NCI-H748 treated with DMSO at 0.1 percent for 48 hours (cell line): Measurements from ENCODE around the gene IGDCC3.
A peak's percentile ranks its signal among the peaks of the same experiment; 100 is the strongest.

Experiments
- DNase-seq: peaks from one replicate; lab custom pipeline; 2025; lab: John Stamatoyannopoulos, UW

IGDCC3 gene

DNA sequence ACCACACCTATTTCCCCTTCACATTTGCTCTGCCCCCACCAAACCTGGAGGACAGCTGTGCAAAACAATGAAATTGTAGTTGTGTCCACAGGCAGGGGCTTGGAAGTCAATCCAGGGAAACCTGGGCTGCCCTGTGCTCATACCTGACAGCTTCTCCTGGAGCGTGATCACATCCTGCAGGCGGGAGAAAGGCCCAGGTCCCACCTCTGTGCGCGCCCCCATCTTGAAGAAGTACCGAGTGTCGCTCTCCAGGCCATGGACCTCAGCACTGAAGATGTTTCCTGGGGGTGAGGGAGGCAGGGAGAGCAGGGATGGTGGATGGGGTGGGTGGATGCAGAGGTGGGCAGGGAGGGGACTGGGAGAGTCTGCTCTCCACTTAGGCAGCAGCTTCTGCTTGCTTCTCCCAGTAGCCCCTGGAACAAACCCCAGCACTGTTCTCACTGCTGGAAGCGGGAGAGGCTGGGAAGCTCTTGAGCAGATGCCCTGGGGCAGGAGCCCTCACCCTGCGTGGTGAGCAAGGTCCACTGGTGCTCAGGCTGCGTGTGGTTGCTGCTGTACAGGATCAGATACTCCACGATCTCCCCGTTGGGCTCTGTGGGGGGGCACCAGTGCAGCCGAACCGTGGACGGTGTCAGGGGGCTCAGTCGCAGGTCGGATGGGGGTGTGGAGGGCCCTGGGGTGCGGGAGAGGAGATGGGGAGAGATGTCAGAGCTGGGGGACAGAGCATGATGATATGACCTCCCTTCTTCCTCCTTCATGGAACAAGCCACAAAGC lies 10.7 kb upstream of the IGDCC3 start:
- DNase-seq, result no peak

DNA sequence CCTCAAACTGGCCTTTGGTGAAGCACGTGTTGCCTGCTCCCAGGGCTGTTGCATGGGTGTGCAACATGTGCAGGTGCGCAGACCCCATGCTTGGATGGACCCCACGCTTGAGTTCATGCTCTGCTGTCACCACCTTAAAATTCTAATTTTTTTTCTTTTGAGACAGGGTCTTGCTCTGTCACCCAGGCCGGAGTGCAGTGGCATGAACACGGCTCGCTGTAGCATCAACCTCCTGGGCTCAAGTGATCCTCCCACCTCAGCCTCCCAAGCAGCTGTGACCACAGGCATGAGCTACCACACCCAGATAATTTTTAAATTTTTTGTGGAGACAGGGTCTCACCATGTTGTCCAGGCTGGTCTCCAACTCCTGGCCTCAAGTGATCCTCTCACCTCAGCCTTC lies 9.1 kb upstream of the IGDCC3 start:
- no peak for DNase-seq

DNA sequence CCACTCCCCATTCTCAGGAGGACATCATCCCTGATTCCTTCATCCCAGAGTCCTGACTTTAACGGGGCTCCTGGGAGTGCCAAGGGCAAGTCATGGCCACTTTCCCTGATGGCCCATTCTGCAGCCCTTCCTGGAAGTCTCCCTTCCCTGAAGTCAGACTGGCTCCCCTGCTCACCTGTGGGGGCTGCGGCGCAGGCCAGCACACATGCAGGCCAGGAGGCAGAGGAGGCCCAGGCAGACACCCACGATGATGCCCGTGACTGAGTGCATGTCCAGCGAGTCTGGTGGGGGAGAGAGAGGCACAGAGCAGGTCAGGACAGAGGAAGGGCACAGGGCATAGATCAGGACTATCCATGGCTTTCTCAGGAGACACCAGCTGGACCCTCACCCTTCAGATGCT lies 8.6 kb upstream of the IGDCC3 start:
- DNase-seq, result no peak

DNA sequence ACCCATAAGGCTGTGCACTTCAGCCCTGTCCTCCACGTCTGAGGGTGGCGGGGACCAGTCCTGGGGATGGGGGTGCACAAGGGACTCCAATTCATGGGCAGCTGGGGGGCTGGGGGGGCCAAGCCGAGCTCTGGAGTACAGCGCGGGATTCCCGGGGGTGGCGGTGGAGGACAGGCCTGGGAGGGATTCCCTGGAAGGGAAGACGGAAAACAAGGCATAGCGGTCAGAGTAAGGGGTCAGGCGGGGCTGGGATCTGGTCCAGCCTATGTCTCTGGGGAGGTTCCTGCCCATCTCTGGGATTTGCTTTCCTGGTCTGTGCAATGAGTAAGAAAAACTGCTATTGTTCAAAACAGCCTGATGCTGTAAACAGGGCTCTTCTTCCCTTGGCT lies 8.1 kb upstream of the IGDCC3 start:
- DNase-seq, result no peak

DNA sequence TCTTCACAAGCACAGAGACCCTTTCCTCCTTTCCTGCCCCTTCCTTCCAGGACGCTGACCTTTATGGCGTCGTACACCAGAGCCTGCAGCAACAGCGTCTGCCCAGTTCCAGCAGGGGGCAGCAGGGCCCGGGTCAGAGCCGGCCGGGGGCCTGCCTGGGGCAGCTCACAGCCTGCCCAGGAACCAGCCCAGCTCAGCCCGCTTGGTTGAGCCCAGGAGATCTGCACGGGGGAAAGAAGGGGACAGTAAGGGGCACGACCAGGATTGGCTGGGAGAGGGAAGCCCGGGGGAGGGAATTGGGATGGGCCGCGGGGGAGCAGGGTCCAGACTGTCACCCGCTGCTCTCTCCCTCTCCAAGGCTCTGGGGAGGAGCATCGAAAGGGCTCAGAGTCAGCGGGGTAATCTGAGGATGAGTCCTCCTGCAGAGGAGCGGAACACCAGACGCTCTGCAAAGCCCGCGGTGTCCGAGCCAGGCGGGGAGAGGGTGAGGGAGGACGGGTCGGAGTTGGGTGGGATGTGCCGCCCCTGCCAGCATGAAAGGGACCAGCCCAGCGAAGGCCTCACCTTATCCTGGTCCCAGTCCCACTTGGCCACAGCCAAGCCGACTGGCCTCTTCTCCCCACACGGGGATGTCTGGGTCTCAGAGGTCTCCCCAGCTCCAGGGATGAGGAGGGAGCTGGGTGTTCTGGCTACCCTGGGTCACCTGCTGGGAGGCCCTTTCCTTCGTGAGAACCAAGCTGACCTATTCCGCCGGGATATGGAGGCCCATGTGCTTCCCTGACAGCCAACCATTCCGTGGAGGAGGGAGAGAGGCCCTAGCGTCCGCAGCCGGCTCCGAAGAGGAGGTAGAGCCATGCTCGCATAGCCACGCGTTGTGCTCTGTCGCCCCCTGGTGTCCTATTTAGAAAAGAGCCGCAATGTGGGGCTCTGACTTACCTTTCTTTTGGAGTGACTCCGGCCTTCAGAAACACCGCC lies 7.4 kb upstream of the IGDCC3 start:
- peak; percentile 56 for DNase-seq

DNA sequence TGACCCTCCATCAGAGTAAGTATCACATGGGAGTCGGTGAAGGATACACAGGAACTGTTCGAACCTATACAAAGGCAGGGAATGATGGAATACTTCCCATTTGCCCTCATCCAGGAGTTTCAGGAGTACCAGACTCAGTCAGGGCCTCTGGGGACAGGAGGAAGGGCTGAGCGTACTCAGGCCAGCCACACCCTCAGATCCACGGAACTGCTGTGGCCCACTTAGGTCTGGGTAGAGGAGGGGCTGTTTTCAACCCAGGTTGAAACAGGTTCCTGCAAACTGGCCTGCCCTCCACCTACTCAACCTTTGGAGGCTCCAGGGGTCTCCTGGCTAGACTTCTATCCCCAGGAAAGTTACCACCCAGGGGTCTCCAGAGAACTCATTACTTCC lies 6.7 kb upstream of the IGDCC3 start:
- DNase-seq, result no peak

DNA sequence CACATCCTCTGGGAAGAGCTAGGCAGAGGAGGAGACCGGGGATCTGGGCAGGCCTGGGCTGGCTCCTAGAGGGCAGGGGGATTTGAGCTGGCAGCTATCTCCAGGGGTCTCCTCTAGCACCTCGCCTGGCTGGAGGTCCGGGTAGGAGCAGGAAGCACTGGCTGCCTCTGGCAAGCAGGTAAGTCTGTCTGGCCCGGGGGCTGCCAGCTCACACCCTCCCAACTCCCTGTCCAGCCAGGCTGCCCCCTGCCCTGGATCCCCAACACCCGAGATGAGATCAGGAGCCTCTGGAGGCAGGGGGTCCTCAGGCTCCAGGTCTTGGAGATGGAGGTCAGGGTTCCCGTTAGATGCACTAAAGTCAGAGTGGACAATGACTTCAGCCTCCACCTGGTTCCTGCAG lies 6.2 kb upstream of the IGDCC3 start:
- DNase-seq, result no peak

DNA sequence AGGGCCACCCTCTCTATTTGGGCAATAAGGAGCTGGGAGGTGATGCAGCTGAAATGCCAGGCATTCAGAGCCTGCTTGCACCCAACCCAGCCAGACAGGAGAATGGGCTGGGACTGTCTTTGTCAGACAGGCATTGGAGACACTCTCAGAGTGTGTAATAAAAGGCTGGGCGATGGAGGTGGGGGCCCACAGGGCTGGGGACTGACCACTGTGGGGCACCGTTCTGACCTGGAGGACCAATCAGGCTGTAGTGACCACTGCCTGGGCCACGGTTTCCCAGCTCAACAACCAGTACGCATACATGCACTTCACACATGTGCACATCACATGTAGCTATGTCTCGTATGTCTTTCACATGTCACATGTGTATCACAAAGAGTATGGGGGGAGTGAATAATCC lies 5.7 kb upstream of the IGDCC3 start:
- DNase-seq, result no peak

DNA sequence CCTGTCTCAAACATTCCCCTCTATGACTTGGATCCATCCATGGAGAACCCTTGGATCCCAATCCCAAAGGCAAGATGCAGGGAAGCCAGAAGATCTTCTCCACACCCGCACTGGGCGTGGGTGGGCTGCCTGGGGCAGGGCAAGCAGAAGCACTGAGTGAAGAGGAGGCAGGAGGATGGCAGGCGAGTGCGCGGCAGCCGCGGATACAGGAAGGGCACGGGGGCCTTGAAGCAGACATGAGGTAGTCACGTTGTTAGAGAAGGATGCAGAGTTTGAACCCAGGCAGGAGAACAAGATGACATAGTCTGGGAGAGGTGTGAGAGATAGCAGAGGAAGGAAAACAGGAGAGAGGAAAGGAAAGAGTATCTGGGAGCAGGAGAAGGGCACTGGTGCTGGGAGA lies 5.1 kb upstream of the IGDCC3 start:
- DNase-seq, result no peak

DNA sequence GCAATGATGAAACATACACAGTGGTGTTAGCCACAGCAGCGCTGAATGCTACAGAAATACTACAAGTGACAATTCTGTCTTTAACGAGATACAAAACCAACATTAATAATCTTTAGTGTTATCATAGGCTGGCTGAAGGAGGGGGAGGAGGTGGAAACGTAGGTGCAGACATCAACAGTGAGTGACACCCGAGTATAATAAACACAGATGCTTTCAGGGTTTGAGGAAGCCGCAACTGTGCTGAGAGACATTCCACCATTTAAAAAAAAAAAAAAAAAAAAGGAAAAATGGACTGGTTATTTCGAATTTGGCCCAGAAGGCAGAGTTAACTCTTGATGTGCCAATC lies 4.3 kb upstream of the IGDCC3 start:
- DNase-seq, result no peak

DNA sequence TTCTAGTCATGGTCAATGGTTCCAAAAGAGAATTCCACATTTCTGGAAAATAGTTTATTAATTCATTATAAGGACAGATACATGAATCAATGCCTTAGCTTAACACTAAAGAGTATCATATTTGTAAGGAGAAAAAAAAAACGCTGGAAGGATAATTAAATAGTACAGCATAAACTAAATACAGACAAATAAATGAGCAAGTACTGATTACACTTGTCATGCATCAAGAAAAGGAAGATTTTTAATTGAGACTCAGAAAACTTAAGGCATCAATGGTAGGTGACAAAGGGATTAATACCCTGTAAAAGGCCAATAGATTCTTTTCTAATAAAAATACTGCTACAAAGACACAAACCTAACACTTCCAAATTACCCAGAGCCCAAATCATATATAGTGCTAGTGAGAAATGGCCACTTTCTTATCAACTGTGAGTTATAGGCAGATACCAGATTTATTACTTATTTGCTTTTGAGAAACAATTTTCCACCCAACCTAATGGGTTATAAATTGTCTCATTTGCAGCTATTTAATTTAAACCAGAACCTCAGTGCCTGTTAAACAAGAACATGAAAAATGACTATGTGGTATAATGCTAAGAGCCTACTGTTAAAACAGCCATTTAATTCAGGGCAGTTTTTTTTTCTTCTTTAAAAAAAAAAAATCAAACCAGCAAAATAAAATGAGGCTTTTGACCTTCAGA lies 3.8 kb upstream of the IGDCC3 start:
- DNase-seq, result no peak

DNA sequence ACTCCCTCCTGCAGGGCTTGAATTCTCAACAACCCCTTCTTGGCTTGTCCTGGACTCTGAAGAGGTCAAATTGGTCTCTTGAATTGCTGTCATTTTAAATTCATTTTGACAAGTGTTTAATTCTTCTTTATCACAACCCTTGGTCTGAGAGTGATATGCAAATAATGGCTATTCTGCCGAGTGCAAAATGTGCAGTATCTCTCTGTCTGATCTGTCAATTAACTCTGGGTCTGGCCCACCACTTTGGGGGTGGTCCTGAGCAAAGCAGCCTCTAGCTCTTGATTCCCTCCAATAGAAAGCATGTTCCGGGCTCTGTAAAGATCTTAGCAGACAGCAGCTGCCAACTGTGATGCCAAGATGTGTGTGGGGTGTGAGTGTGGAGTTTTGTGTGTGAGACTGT lies 2.2 kb upstream of the IGDCC3 start:
- no peak for DNase-seq

DNA sequence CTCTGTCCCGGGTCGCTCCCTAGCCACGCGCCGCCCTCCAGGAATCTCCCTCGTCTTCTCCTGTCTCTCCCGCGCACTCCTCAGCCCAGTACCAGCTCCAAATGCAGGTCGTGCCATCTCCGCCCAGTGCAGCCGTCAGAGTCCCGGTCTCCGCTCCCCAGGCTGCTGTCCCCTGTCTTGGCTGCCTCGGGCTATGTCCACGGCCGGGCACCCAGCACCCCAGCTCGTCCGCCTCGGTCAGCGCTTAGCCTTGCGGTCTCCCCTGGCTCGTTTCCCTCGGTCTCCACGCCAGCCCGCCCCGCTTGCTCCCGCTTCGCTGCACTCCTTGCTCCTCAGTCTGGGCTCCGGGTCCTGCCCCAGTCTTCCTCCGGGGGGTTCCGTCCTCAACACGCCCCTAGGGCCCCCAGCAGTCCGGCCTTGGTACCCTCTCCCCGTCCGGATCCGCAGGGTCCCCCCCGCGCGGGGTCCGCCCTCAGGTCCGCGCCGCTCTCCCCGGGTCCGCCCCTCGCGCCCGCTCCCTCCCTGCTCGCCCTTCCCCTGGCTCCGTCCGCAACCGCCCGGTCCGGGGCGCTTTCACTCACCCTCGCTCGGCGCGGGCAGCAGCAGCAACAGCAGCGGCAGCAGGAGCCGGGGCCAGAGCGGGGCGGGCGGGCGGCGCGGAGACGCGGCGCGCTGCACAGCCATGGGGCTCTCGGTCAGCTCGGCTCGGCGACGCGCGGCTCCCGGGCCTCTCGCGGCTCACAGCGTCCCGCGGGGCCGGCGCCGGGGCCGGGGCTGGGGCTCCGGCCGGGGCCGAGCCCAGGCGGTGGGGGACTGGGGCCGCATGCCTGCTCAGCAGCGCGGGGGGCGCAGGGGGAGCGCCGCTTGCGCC lies 462 bp downstream of the IGDCC3 start:
- DNase-seq, result peak; percentile 4

DNA sequence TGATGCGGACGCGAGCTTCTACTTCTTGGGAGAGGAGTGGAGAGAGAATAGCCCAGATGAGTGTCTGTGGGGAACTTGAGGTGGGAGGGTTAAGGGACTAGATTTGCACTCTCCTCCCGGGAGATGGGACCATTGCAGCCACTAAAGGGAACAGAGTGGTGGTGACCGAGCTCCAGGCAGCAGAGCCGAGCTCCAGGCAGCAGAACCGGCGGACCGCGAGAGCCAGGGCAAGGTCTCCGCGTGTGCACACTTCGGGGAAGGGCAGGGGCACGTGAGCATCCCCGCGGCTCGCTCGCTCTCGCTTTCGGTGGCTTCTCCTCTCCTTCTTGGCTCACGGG lies 1.1 kb downstream of the IGDCC3 start:
- DNase-seq, result no peak

DNA sequence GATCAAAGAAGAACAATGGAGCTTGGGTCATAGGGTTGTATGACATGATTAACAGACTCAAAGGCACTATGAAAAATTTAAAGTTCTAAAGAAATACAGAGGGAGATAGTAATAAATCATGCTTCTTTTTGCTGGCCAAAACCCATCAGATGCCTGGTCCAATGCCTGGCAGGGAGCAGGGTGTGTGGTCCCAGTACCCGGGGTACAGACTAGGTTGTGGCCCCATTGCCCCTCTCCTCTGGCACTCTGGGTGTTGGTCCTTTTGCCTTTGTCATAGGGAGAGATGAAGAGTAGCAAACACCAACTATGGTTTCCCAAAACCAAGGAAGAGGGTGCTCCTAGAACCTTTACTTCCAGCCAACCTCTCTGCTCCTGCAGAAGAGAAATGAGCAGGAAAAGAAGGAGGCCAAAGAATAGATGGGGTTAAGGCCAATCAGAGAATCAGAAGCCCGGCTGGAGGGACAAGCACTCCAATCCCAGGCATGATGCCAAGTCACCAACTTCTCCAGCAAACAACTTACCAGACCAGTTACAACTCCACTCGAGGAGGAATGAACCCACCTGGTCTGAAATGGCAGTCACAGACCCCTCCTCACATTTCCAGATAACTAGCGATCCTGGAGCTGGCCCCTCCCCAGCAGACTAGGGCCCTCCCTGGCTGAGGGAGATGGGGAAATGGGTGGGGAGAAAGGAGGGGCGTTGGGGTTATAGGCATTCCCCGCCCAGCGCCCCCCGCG lies 1.8 kb downstream of the IGDCC3 start:
- no peak for DNase-seq

DNA sequence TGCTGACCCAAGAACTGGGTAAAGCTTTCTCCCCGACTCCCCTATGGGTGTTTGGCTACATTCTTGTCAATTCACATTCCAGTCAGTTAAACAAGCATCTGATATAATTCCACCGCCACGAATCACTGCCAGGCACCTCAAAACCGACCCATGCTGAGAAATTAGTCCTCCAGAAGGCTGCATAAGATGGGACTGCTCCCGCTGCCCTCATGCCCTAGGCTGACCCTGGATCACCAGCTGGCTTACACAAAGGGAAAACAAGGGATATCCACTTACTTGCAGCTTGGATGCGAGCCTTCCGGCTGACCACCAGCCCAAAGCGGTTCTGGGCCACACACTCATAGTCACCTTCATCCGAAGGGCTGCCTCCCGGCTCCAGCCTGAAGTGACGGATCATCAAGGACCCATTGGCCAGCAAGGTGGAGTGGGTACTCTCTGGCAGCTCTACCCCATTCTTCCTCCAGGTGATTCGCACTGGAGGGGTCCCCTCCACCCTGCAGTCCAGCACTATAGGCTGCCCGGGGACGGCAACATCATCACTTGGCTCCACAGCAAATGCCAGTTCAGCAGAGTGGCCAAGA lies 2.9 kb downstream of the IGDCC3 start:
- no peak for DNase-seq

DNA sequence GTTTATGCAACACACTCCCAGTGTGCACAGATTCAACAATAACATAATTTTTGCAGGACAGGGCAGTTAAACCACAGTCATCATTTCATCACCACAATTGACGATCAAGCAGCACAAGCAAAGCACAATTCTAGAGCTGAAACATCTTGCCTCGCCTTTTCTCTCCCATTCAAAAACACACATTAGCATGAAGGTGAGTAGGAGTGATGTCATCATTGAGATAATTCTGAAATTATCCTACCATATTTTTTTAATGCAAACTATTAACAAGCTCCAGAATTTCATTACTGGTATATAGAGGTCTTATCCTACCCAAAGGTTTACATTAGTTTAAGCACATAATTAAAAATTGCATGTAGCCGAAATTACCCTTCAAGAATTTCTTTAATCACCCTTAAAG lies 3.5 kb downstream of the IGDCC3 start:
- no peak for DNase-seq

DNA sequence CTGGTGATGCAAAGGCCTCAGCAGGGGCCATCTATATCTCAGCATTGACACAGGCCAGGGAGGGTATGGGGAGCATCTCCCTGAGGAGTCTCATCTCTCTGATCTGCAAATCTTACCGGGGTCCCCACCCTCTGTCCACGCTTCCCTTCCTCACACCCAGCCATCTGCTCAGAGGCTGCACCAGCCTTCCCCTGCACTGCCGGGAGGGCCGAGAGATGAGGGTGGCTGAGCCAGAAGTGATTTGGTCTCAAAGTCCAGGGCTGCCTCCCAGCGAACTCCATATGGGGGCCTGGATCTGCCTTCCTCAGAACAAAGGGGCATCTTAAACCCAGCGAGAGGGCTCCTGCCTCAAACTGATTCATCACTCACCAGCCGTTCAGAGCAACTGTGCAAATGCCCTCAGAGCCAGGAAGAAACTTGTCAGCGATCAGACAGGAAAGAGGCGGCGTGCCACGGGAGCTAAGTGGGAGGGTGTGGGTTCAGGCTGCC lies 4.6 kb downstream of the IGDCC3 start:
- no peak for DNase-seq

DNA sequence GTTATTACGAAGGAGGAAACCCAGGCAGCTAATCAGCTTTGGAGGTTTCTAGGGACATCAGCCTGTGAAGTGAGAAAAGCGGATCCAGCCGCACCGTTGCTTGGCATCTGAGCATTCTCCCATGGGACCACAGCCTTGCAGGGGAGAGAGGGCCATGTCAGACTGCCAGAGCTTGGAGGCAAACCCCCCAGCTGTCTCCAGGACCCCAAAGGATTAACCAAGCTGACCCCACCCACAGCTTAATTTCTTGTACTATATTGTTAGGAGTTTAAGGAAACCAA lies 5.1 kb downstream of the IGDCC3 start:
- no peak for DNase-seq

DNA sequence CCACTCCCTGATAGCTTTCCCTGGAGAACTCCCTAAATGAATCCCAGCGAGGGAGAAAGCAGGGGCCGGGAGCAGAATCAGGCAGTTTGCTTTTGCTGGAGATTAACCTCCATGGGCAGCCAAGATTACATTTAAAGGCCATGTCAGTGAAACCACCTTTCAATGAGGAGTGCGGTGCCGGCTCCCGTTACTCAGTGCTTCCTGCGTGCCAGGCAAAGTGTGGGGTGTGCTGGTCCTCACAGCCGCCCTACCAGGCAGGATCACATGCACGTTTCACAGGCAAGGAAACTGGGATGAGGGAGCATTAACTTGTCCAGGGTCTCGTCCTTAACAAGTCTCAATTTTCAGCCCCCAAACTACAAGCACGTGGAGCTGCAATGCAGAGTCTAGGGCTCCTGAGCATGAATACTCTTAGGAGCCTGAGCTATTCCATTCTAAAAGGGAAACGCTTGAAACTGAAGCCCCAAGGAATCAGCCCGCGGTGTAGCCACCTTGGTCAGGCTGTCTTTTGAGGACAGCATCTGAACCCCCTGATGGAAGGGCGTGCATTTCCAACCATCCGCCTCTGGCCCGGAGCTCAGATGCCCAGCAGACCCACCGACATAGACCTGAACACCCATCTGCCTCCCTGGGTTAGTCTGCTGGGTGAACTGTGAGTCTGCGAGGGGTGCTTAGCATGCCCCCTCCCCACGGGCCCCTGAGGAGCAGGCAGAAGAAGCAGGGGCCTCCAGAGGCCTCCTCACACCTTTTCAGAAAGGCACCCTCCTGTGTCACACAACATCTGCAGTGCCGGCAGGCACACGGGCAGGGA lies 5.6 kb downstream of the IGDCC3 start:
- no peak for DNase-seq
